OCI-LY7 (cell line): ENCODE measurements around the gene TSHZ2.

ENCODE experiments used
- EZH2phosphoT487 ChIP-seq: fragments of 200-600 bp; sonication (generic); IDR thresholded peaks from 2 replicates; pipeline ENCODE4 v1.6.1; 2018; ENCODE audit warnings: low read depth, borderline replicate concordance, mild to moderate bottlenecking, mixed run types, antibody characterized with exemption, low read length, moderate library complexity, mixed read lengths
- TF ChIP-seq, protein P1 (sequence below): fragments of 200-600 bp; sonication (generic); conservative IDR thresholded peaks from 2 replicates; pipeline ENCODE4 v1.5.1; 2014; ENCODE audit warnings: mild to moderate bottlenecking, antibody characterized with exemption, low read length, moderate library complexity, mixed read lengths

DNA sequence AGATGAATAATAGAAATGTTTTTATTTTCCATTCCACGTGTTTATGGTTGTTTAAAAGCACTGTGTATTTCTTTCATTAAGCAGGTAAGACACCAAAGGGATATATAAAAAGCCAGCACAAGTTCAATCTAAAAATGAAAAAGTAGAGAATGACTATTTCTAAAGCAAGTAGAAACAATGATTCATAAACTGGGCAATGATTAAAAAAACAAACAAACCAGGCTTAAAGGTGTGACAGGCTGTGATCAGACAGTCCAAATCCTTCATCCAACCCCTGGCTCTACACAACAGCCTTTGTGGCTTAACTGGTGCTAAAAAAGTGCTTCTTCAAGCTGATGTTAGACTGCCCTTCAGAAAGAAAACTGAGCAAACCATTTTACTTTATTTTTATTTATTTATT, 45.7 kb upstream of the TSHZ2 start:
- TF ChIP-seq, protein P1, sequence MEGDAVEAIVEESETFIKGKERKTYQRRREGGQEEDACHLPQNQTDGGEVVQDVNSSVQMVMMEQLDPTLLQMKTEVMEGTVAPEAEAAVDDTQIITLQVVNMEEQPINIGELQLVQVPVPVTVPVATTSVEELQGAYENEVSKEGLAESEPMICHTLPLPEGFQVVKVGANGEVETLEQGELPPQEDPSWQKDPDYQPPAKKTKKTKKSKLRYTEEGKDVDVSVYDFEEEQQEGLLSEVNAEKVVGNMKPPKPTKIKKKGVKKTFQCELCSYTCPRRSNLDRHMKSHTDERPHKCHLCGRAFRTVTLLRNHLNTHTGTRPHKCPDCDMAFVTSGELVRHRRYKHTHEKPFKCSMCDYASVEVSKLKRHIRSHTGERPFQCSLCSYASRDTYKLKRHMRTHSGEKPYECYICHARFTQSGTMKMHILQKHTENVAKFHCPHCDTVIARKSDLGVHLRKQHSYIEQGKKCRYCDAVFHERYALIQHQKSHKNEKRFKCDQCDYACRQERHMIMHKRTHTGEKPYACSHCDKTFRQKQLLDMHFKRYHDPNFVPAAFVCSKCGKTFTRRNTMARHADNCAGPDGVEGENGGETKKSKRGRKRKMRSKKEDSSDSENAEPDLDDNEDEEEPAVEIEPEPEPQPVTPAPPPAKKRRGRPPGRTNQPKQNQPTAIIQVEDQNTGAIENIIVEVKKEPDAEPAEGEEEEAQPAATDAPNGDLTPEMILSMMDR = no peak
- TF ChIP-seq EZH2phosphoT487 = no peak
